Loucy (cell line): Measurements from ENCODE around the gene VPS35L.
A peak's percentile ranks its signal among the peaks of the same experiment; 100 is the strongest.

Experiments used
- H2AFZ ChIP-seq: fragments of 200-600 bp; sonication (generic); 2 replicates; pipeline ENCODE4 v1.6.0; 2016; ENCODE audit warnings: antibody characterized with exemption, mild to moderate bottlenecking, low read length, moderate library complexity
- H3F3A ChIP-seq: fragments of 200-600 bp; 2 replicates; pipeline ENCODE4 v1.6.0; 2016; ENCODE audit warnings: antibody characterized with exemption, low read depth, mild to moderate bottlenecking
- H3K27me3 ChIP-seq: fragments of 200-600 bp; sonication (generic); 2 replicates; pipeline ENCODE4 v1.6.1; 2014; ENCODE audit warnings: low read length, mild to moderate bottlenecking; ENCODE audit not compliant: insufficient read depth, poor library complexity, severe bottlenecking
- H3K36me3 ChIP-seq: fragments of 200-600 bp; sonication (generic); 2 replicates; pipeline ENCODE4 v1.6.1; 2016; ENCODE audit warnings: low read length; ENCODE audit not compliant: insufficient read depth
- H3K4me1 ChIP-seq: fragments of 200-600 bp; sonication (generic); 2 replicates; pipeline ENCODE4 v1.5.1; 2014; ENCODE audit warnings: low read length, mild to moderate bottlenecking; ENCODE audit not compliant: insufficient read depth, poor library complexity, severe bottlenecking
- H3K4me2 ChIP-seq: fragments of 200-600 bp; sonication (generic); 2 replicates; pipeline ENCODE4 v1.6.0; 2014; ENCODE audit warnings: antibody characterized with exemption, low read length, low read depth, mild to moderate bottlenecking; ENCODE audit not compliant: poor library complexity, severe bottlenecking
- H3K4me3 ChIP-seq: fragments of 200-600 bp; sonication (generic); 2 replicates; pipeline ENCODE4 v1.5.1; 2014; ENCODE audit warnings: low read length, mild to moderate bottlenecking, mixed read lengths; ENCODE audit not compliant: poor library complexity, severe bottlenecking
- H3K79me2 ChIP-seq: fragments of 200-600 bp; sonication (generic); 2 replicates; pipeline ENCODE4 v1.6.1; 2014; ENCODE audit warnings: low read length; ENCODE audit not compliant: insufficient read depth
- H3K9ac ChIP-seq: fragments of 200-600 bp; sonication (generic); 2 replicates; pipeline ENCODE4 v1.6.0; 2014; ENCODE audit warnings: mild to moderate bottlenecking, low read depth, low read length, moderate library complexity; ENCODE audit not compliant: poor library complexity, severe bottlenecking
- H3K9me2 ChIP-seq: fragments of 200-600 bp; sonication (generic); replicated peaks from 2 replicates; pipeline ENCODE4 v1.6.1; 2016; ENCODE audit warnings: low read depth, low read length, mixed read lengths
- H3K9me3 ChIP-seq: fragments of 200-600 bp; sonication (generic); 2 replicates; pipeline ENCODE4 v1.6.1; 2014; ENCODE audit warnings: mild to moderate bottlenecking, antibody characterized with exemption, low read length, low read depth; ENCODE audit not compliant: insufficient read depth
- H4K20me1 ChIP-seq: fragments of 200-600 bp; sonication (generic); 2 replicates; pipeline ENCODE4 v1.6.0; 2014; ENCODE audit warnings: antibody characterized with exemption, low read length, mild to moderate bottlenecking; ENCODE audit not compliant: insufficient read depth, poor library complexity, severe bottlenecking
- CTCF ChIP-seq: fragments of 200-600 bp; sonication (generic); conservative IDR thresholded peaks from 2 replicates; pipeline ENCODE4 v1.5.1; 2014; ENCODE audit warnings: mild to moderate bottlenecking, antibody characterized with exemption, low read length
- EZH2phosphoT487 ChIP-seq: fragments of 200-600 bp; IDR thresholded peaks from 2 replicates; pipeline ENCODE4 v1.6.1; 2018; ENCODE audit warnings: antibody characterized with exemption, mild to moderate bottlenecking, moderate library complexity, borderline replicate concordance

The VPS35L gene

GRCh38 chr16:19582050-19582831 lies 26.7 kb downstream of the VPS35L start:
- Histone ChIP-seq H3F3A (no peaks in the 10 kb centered on the region), H3K9me3 (peaks cover 6% of the 10 kb centered on the region; the same call in 1 of the 2 replicates), H3K36me3 (peaks cover 18% of the 10 kb centered on the region), H3K27me3 (no peaks in the 10 kb centered on the region), H3K9ac (no peak overlapping the region), H2AFZ (no peak overlapping the region), H3K4me2 (no peak overlapping the region), H3K9me2 (no peaks in the 10 kb centered on the region), H3K4me1 (no peaks in the 10 kb centered on the region), H3K4me3 (no peak overlapping the region), H3K79me2 (no peaks in the 10 kb centered on the region), H4K20me1 (no peaks in the 10 kb centered on the region)
- TF ChIP-seq EZH2phosphoT487 (no peak), CTCF (no peak)

GRCh38 chr16:19583665-19584300 lies 28.3 kb downstream of the VPS35L start:
- no peaks in the 10 kb centered on the region for H3K27me3 ChIP-seq
- no peaks in the 10 kb centered on the region for H3F3A ChIP-seq
- no peaks in the 10 kb centered on the region for H3K79me2 ChIP-seq
- H3K4me2 ChIP-seq = no peak overlapping the region
- H2AFZ ChIP-seq = no peak overlapping the region
- peaks cover 6% of the 10 kb centered on the region; the same call in 1 of the 2 replicates for H3K9me3 ChIP-seq
- TF ChIP-seq CTCF = peak; percentile 93
- no peak for TF ChIP-seq EZH2phosphoT487
- no peak overlapping the region for H3K9ac ChIP-seq
- no peaks in the 10 kb centered on the region for H4K20me1 ChIP-seq
- no peaks in the 10 kb centered on the region for H3K9me2 ChIP-seq
- H3K36me3 ChIP-seq = peaks cover 18% of the 10 kb centered on the region
- H3K4me1 ChIP-seq = no peaks in the 10 kb centered on the region
- H3K4me3 ChIP-seq = no peak overlapping the region

- Histone ChIP-seq H3K9me3 (no peaks in the 10 kb centered on the region), H3K36me3 (peaks cover 6% of the 10 kb centered on the region; the same call in 1 of the 2 replicates), H3K4me2 (no peak overlapping the region), H3K9me2 (no peaks in the 10 kb centered on the region), H3K9ac (no peak overlapping the region), H4K20me1 (no peaks in the 10 kb centered on the region), H3K79me2 (no peaks in the 10 kb centered on the region), H3K4me3 (no peak overlapping the region), H3K4me1 (no peaks in the 10 kb centered on the region), H3K27me3 (no peaks in the 10 kb centered on the region), H2AFZ (no peak overlapping the region), H3F3A (no peaks in the 10 kb centered on the region)
- TF ChIP-seq EZH2phosphoT487 = no peak
These were observed 33.2 kb downstream of the VPS35L start for GRCh38 chr16:19588661-19589060.
